ENCODE data around the gene GTPBP1. TPM values are rescaled to one million over a fixed set of nuclear protein-coding genes. Genes with fewer than 3 reads are reported as not detected.

The GTPBP1 gene
- total and polyA plus RNA-seq, 2 of the 13 experiments (the other 11 are each of a cell fraction or from before 2014, with no cell fraction given), result 22.3 to 27.0 TPM

GRCh38 chr22:38707346-38707745 is 1.6 kb downstream of the GTPBP1 start (continued):
- TF ChIP-seq MNT (IDR thresholded peaks at IDR 0.05), result peak; percentile 50; the same call in 1 of the 2 replicates
- TF ChIP-seq ZNF335 (CRISPR knock-in tag; IDR thresholded peaks at IDR 0.05), result 0 out of 2 replicates have a peak, but pooled peaks have one; percentile 27
- TF ChIP-seq NFKBIZ (CRISPR knock-in tag; IDR thresholded peaks at IDR 0.05), result 0 out of 2 replicates have a peak, but pooled peaks have one; percentile 28

GRCh38 chr22:38707984-38708383 is 2.2 kb downstream of the GTPBP1 start:
- ATAC-seq, result no peak
- Histone ChIP-seq H3K9me3 (ENCODE audit: low read length) (no peaks in the 10 kb centered on the region), H2AFZ (ENCODE audit: low read length) (no peak overlapping the region), H3K27me3 (ENCODE audit: control insufficient read depth in 1 of 2, insufficient read depth in 2 of 2, low read length in 2 of 2) (no peaks in the 10 kb centered on the region; a peak in 1 of 5 replicates), H3K4me3 (replicated peaks in 1 of 3; ENCODE audit: insufficient read depth in 1 of 3, low read depth in 2 of 3, low read length in 3 of 3) (peak overlapping the region; percentile 82 to 87 (median 83); a peak in 4 of 6 replicates), H3K9ac (ENCODE audit: insufficient read depth, low read depth, low read length) (0 out of 2 replicates have a peak overlapping the region, but pooled peaks have one; percentile 7), H3K4me2 (ENCODE audit: low read depth, low read length) (peak overlapping the region; percentile 87), H3K27ac (ENCODE audit: extremely low read length, insufficient read depth, low read length) (no peak overlapping the region), H3K79me2 (ENCODE audit: insufficient read depth, low read length) (peaks cover 71% of the 10 kb centered on the region), H3K36me3 (replicated peaks in 1 of 2; ENCODE audit: control insufficient read depth in 1 of 2, insufficient read depth in 2 of 2, low read length in 2 of 2) (peaks cover 11 to 27% of the 10 kb centered on the region in 2 experiments), H3K4me1 (ENCODE audit: insufficient read depth, low read length) (peaks cover 36% of the 10 kb centered on the region), H4K20me1 (ENCODE audit: insufficient read depth, low read length) (peaks cover 50% of the 10 kb centered on the region)
- TF ChIP-seq ZNF768 (CRISPR knock-in tag; IDR thresholded peaks at IDR 0.05) (peak; percentile 82; the same call in 1 of the 2 replicates), MXD4 (CRISPR knock-in tag; IDR thresholded peaks at IDR 0.05) (no peak), ZMYM3 (CRISPR knock-in tag; IDR thresholded peaks at IDR 0.05) (peak; percentile 68), GMEB2 (CRISPR knock-in tag; IDR thresholded peaks at IDR 0.05; ENCODE audit: low read depth) (no peak)
- FAIRE-seq, result no peak
- POLR2A ChIA-PET, result interaction anchor here (0.9 to 5.8 kb wide), 9 partner anchors 9 to 48 kb away, joined by 3 to 51 read pairs (median 5); partner anchors contain the start of genes SUN2 and TOMM22
- 65% methylated on average over 3 of the region's 3 CpGs for WGBS (ENCODE audit: low lambda C conversion rate)
- intact Hi-C loops (cut with micrococcal nuclease; ENCODE audit: unreplicated experiment) (no loop called here), in situ Hi-C loops (cut with HindIII; ENCODE audit: extremely low pct_ligation_motif_present, low pct_unique_long_range_greater_than_20kb) (no loop called here)
- no TSS peak for BruUV-seq (replicated peaks)
- CTCF ChIA-PET (ENCODE audit: low intra/inter-chr PET ratio, low total read pairs), result no interaction called here
- DNase-seq (ENCODE audit: low spot score), result no peak
